CD14-positive monocyte (primary cell): ENCODE measurements around the gene ADAMTS4. TPM values are rescaled to one million over a fixed set of nuclear protein-coding genes. Genes with fewer than 3 reads are reported as not detected.
A peak's percentile ranks its signal among the peaks of the same experiment; 100 is the strongest.

Experiments
- DNase-seq, 3 donors: peaks; one replicate each; pipeline ENCODE4 v3.0.0-alpha.2; 2011 to 2022
- H2AFZ ChIP-seq: 2 replicates; pipeline ENCODE4 v1.6.0; 2012; ENCODE audit warnings: mild to moderate bottlenecking, low read depth, low read length, inconsistent platforms; ENCODE audit not compliant: insufficient read depth, poor library complexity, severe bottlenecking
- H3K27ac ChIP-seq, 2 donors: 1 replicate in 1 of 2; 2 replicates in 1 of 2; pipeline ENCODE4 v1.5.1; 2012 to 2013; ENCODE audit warnings: low read length in 2 of 2, control low read depth in 1 of 2, inconsistent platforms in 1 of 2, low read depth in 1 of 2, mild to moderate bottlenecking in 1 of 2
- H3K27me3 ChIP-seq, 2 donors: one replicate each; pipeline versions ENCODE4 v1.6.0 to v1.6.1; 2011 to 2013; ENCODE audit warnings: low read length in 2 of 2; ENCODE audit not compliant: control insufficient read depth in 2 of 2, insufficient read depth in 2 of 2
- H3K36me3 ChIP-seq, 2 donors: replicated peaks in 1 of 2; 1 replicate in 1 of 2; 2 replicates in 1 of 2; pipeline versions ENCODE4 v1.5.1 to v1.6.1; 2012 to 2013; ENCODE audit warnings: low read length in 2 of 2, control low read depth in 1 of 2, inconsistent platforms in 1 of 2, mild to moderate bottlenecking in 1 of 2; ENCODE audit not compliant: insufficient read depth in 2 of 2, control insufficient read depth in 1 of 2
- H3K4me1 ChIP-seq, 2 donors: 1 replicate in 1 of 2; 2 replicates in 1 of 2; pipeline versions ENCODE4 v1.5.1 to v1.6.1; 2012 to 2013; ENCODE audit warnings: low read length in 2 of 2, control low read depth in 1 of 2, inconsistent platforms in 1 of 2, mild to moderate bottlenecking in 1 of 2, moderate library complexity in 1 of 2; ENCODE audit not compliant: insufficient read depth in 2 of 2, control insufficient read depth in 1 of 2
- H3K4me2 ChIP-seq: replicated peaks from 2 replicates; pipeline ENCODE3; 2012; ENCODE audit warnings: low read length, moderate library complexity, mild to moderate bottlenecking; ENCODE audit not compliant: poor library complexity, severe bottlenecking; ENCODE audit errors: extremely low read depth
- H3K4me3 ChIP-seq, 3 experiments: fragments of 200-600 bp in 1 of 3; sonication (generic) in 1 of 3; replicated peaks in 1 of 3; 1 replicate in 2 of 3; 2 replicates in 1 of 3; pipeline ENCODE4 v1.5.1; 2011 to 2013; ENCODE audit warnings: low read length in 3 of 3, mild to moderate bottlenecking in 3 of 3, control low read depth in 2 of 3, low read depth in 2 of 3, inconsistent platforms in 1 of 3, moderate library complexity in 1 of 3
- H3K79me2 ChIP-seq: 2 replicates; pipeline ENCODE4 v1.6.0; 2012; ENCODE audit warnings: mild to moderate bottlenecking, control low read depth, inconsistent platforms, low read length, moderate library complexity; ENCODE audit not compliant: insufficient read depth
- H3K9ac ChIP-seq: 2 replicates; pipeline ENCODE4 v1.6.0; 2017; ENCODE audit warnings: low read length, mild to moderate bottlenecking; ENCODE audit not compliant: insufficient read depth, poor library complexity, severe bottlenecking
- H3K9me3 ChIP-seq, 2 donors: replicated peaks in 1 of 2; 1 replicate in 1 of 2; 2 replicates in 1 of 2; pipeline versions ENCODE4 v1.5.1 to v1.6.1; 2012 to 2013; ENCODE audit warnings: low read length in 2 of 2, control low read depth in 1 of 2; ENCODE audit not compliant: control insufficient read depth in 1 of 2, insufficient read depth in 1 of 2
- H4K20me1 ChIP-seq: 2 replicates; pipeline ENCODE4 v1.6.0; 2012; ENCODE audit warnings: mild to moderate bottlenecking, low read length, control low read depth, moderate library complexity; ENCODE audit not compliant: insufficient read depth
- H3K27ac Mint-ChIP-seq, 7 donors: one replicate each; pipeline ENCODE4 v1.8.0; 2020; ENCODE audit warnings: mild to moderate bottlenecking in 7 of 7, mixed read lengths in 7 of 7, moderate library complexity in 6 of 7, inconsistent platforms in 2 of 7
- H3K27me3 Mint-ChIP-seq, 3 donors: one replicate each; pipeline ENCODE4 v1.8.0; 2021 to 2022; ENCODE audit warnings: low read depth in 3 of 3, mild to moderate bottlenecking in 3 of 3, mixed read lengths in 3 of 3, moderate library complexity in 3 of 3, inconsistent platforms in 1 of 3
- H3K36me3 Mint-ChIP-seq, 2 donors: one replicate each; pipeline ENCODE4 v1.8.0; 2020; ENCODE audit warnings: mixed read lengths in 2 of 2, inconsistent platforms in 1 of 2, mild to moderate bottlenecking in 1 of 2
- H3K4me1 Mint-ChIP-seq: one replicate; pipeline ENCODE4 v1.8.0; 2020; ENCODE audit warnings: mild to moderate bottlenecking, mixed read lengths
- H3K4me3 Mint-ChIP-seq, 2 donors: one replicate each; pipeline ENCODE4 v1.8.0; 2020; ENCODE audit warnings: mild to moderate bottlenecking in 2 of 2, mixed read lengths in 2 of 2, moderate library complexity in 1 of 2
- H3K9me3 Mint-ChIP-seq, 7 donors: one replicate each; pipeline ENCODE4 v1.8.0; 2020 to 2022; ENCODE audit warnings: mixed read lengths in 7 of 7, mild to moderate bottlenecking in 6 of 7, moderate library complexity in 6 of 7, inconsistent platforms in 2 of 7
- WGBS: methylation state at CpG from one replicate; pipeline ENCODE4 v1.1.5; 2013; ENCODE audit warnings: missing lambda C conversion rate; ENCODE audit not compliant: insufficient coverage; 5-methylcytosine and 5-hydroxymethylcytosine counted together
- intact Hi-C, 2 donors: fragments of 100-400 bp; cut with micrococcal nuclease; formaldehyde crosslinking; loops; one replicate each; pipeline versions ENCODE4 v1.15.0 to v1.15.1; 2023
- polyA plus RNA-seq, 3 donors: library from polyadenylated mRNA; depleted of rRNA in 1 of 3; unstranded in 2 of 3; stranded (reverse) in 1 of 3; fragments of 300-500 nt in 2 of 3; fragments of >200 nt in 1 of 3; fragmentation: Illumina TruSeq in 2 of 3; gene quantifications; 1 replicate in 2 of 3; 2 replicates in 1 of 3; pipeline ENCODE4 v1.2.3, GENCODE V29; 2012 to 2021
- TF ChIP-seq, protein P1 (sequence below): fragments of 200-600 bp; IDR thresholded peaks from one replicate; pipeline ENCODE4 v1.8.0; 2022; ENCODE audit warnings: antibody characterized with exemption, mild to moderate bottlenecking

ADAMTS4 gene
- polyA plus RNA-seq, 3 donors = 0.01 to 0.04 TPM; not detected in 1

DNA sequence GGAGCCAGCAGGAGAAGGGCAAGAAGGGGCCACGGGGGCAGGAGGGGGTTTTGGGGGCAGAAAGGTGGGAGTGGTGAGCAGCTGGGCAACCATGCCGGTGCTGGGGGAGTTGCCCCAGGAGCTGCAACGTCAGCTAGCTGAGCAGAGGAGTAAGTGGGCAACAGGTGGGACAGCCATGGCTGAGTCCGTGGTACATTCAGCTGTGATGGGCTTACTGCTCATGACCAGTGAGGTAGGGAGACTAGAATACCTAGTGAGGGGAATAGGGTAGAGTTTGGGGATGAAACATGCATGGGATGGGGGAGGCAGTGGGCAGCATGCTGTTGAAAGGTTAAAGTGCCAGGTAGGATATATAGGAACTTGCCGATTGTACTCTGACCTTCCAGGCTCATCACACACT lies 37.2 kb downstream of the ADAMTS4 start:
- DNase-seq = no peak
- Histone ChIP-seq H3K36me3 (peaks cover 38 to 62% of the 10 kb centered on the region in 2 donors), H3K9ac (no peak overlapping the region), H3K27me3 (no peaks in the 10 kb centered on the region), H4K20me1 (no peaks in the 10 kb centered on the region), H3K79me2 (peaks cover 20% of the 10 kb centered on the region), H3K9me3 (no peaks in the 10 kb centered on the region), H3K27ac (no peak overlapping the region), H2AFZ (no peak overlapping the region), H3K4me1 (peaks cover 26 to 44% of the 10 kb centered on the region in 2 donors), H3K4me2 (no peak overlapping the region), H3K4me3 (no peak overlapping the region)
- intact Hi-C loops = no loop called here
- Mint-ChIP-seq H3K27me3 (no peaks in the 10 kb centered on the region), H3K27ac (peak overlapping the region in 3 of 7 donors; percentile 6 to 59 (median 38)), H3K9me3 (no peaks in the 10 kb centered on the region), H3K4me3 (no peak overlapping the region), H3K36me3 (peaks cover 48 to 64% of the 10 kb centered on the region in 2 donors), H3K4me1 (peaks cover 45% of the 10 kb centered on the region)
- TF ChIP-seq, protein P1, sequence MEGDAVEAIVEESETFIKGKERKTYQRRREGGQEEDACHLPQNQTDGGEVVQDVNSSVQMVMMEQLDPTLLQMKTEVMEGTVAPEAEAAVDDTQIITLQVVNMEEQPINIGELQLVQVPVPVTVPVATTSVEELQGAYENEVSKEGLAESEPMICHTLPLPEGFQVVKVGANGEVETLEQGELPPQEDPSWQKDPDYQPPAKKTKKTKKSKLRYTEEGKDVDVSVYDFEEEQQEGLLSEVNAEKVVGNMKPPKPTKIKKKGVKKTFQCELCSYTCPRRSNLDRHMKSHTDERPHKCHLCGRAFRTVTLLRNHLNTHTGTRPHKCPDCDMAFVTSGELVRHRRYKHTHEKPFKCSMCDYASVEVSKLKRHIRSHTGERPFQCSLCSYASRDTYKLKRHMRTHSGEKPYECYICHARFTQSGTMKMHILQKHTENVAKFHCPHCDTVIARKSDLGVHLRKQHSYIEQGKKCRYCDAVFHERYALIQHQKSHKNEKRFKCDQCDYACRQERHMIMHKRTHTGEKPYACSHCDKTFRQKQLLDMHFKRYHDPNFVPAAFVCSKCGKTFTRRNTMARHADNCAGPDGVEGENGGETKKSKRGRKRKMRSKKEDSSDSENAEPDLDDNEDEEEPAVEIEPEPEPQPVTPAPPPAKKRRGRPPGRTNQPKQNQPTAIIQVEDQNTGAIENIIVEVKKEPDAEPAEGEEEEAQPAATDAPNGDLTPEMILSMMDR = no peak
- WGBS = 100% methylated on average over 4 of the region's 5 CpGs

DNA sequence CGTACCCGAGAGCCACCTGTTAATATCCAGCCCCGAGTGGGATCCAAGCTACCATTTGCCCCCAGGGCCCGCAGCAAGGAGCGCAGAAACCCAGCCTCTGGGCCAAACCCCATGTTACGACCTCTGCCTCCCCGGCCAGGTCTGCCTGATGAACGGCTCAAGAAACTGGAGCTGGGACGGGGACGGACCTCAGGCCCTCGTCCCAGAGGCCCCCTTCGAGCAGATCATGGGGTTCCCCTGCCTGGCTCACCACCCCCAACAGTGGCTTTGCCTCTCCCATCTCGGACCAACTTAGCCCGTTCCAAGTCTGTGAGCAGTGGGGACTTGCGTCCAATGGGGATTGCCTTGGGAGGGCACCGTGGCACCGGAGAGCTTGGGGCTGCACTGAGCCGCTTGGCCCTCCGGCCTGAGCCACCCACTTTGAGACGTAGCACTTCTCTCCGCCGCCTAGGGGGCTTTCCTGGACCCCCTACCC lies 38.1 kb downstream of the ADAMTS4 start:
- no peak for DNase-seq
- peak overlapping the region in 3 of 7 donors; percentile 5 to 82 (median 32) for H3K27ac Mint-ChIP-seq
- H3K4me1 ChIP-seq = peaks cover 22 to 35% of the 10 kb centered on the region in 2 donors
- peak overlapping the region; percentile 97 for H3K4me2 ChIP-seq
- peaks cover 38 to 62% of the 10 kb centered on the region in 2 donors for H3K36me3 ChIP-seq
- H3K27me3 ChIP-seq = no peaks in the 10 kb centered on the region
- H3K4me3 Mint-ChIP-seq = no peak overlapping the region
- H3K9ac ChIP-seq = no peak overlapping the region
- no peaks in the 10 kb centered on the region for H3K27me3 Mint-ChIP-seq
- H3K79me2 ChIP-seq = peaks cover 22% of the 10 kb centered on the region
- no peak overlapping the region for H3K27ac ChIP-seq
- H2AFZ ChIP-seq = no peak overlapping the region
- TF ChIP-seq, protein P1 = no peak
- H3K4me1 Mint-ChIP-seq = peaks cover 40% of the 10 kb centered on the region
- no peaks in the 10 kb centered on the region for H4K20me1 ChIP-seq
- intact Hi-C loops = no loop called here
- H3K4me3 ChIP-seq = no peak overlapping the region
- H3K9me3 Mint-ChIP-seq = no peaks in the 10 kb centered on the region
- H3K36me3 Mint-ChIP-seq = peaks cover 48 to 68% of the 10 kb centered on the region in 2 donors
- 98% methylated on average over 19 of the region's 22 CpGs for WGBS
- no peaks in the 10 kb centered on the region for H3K9me3 ChIP-seq
